Stimulated activated CD8-positive, alpha-beta memory T cell treated with anti-CD3 and anti-CD28 coated beads, Interleukin-2, amount 100 ng/mL, for 1 hour (primary cell): ENCODE data around the gene MTA3.

Experiments used
- DNase-seq, 2 donors: peaks; one replicate each; pipeline ENCODE4 v3.0.0-alpha.2; 2020; ENCODE audit warnings: low read depth in 2 of 2

Gene MTA3

GRCh38 chr2:42762823-42763804 is 194.7 kb downstream of the MTA3 start:
- DNase-seq, result no peak

- no peak for DNase-seq
These were observed 195.7 kb downstream of the MTA3 start, which contains the start of gene OXER1 for GRCh38 chr2:42764096-42764495. TSS of gene OXER1 (minus strand) at chr2:42764135. CDS start at chr2:42764062, 73 bp downstream.

DNA sequence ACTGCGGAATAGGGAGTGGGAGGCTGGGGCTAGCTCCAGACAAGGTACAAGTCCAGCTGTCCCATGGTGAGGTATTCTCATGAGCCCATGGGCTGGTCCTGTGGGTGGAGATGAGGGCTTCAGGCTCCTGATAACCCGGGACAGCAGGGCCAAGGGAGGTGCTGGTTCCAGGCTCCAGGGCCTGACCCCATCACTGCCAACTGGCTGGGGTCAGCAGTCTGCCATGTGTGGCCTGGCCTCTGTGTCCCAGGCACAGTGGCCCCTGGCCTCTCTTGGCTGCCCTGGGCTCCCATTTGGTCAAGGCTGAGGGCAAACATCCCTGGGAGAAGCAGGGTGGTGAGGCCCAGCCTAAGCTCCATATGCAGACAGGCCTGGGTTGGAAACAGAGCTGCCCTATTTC is 196.5 kb downstream of the MTA3 start:
- DNase-seq, result no peak

DNA sequence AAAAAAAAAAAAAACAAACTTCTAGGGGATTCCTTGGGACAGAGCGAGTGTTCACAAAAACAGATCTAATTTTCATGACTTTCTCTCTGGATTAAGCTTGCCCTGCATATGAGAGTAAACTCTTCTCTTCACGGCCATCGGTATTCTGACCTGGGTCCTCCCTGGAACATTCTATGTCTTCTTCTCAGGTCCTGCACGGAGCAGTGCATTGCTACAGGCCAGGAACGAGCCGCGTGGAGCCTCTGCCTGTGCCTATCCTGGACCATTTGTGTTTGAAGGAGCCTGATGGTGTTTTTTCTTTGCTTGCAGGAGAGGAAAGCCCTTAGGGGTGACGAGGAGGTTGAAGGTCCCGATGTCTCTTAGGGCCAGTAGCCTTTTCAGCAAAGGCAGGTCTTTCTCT is 197.3 kb downstream of the MTA3 start:
- no peak for DNase-seq

DNA sequence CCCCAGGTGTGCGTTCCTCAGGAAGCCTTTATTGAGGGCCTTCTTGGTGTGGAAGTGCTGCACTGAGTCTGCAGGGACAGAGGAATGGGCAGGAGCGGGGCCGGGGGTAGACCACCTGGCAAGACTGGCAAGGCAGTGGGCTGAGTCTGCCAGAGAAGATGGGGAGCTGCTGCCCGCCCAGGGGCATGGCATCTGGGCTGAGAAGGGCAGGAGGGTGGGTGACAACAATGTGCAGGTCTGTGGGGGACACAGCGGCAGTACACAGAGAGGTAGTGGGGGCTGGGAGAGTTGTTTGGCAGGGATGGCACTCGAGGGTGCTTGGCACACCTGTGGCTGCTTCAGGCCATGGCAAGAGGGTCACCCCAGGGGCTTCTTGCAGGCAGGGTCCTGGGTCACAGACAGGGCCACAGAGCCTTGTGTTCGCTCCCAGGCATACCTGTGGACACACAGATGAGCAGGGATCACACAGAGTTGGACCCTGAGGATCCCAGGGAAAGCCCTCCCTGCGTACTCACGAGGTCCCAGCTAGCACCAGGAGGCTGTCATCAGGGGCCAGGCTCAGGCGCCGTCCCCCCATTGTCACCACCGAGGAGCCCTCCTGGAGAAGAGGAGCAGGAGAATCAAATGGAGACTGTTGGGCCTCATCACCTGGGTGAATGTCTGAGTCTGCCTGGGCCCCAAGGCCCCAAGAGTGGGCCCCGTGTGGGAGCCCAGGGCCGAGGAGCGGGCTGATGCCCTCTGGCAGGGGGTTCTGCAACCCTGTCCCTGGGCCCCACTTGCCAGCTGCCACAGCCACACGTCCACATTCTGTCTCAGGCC is 198.9 kb downstream of the MTA3 start:
- DNase-seq, result no peak

DNA sequence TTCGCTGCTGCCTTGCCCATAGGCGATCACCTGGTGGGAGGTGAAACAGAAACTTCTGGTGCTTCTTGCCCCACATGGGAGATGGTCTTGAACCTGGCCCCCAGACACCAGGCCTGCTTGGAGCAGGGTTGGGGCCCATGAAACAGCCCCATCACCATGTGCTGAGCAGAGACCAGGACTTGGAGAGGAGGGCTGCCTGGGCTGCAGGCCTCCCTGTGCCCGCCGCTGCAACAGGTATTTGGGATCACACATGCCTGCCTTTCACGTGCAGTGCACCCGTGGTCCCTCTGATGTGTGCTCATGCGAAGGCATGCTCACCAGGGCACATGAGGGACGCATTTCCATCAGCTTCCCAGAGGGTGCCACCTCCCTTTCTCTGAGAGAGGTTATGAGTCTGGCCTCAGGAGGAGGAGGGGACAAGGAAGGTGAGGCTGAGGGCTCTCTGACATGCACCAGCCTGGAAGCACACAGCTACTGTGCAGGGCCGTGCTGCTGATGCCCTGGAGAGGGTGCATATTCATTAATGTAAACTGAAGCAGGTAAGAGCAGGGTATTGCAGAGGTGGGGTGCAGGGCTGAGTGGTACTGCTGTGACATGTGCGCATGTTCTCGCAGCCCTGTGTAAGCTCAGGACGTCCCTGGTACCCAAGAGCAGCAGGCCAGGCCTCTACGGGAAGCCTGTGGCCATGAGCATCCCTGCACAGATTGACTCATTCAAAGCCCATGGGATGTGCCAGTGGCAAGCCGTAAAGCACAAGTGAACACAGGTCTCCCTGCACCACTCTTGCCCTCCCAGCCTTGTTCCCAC is 199.7 kb downstream of the MTA3 start:
- DNase-seq, result no peak

DNA sequence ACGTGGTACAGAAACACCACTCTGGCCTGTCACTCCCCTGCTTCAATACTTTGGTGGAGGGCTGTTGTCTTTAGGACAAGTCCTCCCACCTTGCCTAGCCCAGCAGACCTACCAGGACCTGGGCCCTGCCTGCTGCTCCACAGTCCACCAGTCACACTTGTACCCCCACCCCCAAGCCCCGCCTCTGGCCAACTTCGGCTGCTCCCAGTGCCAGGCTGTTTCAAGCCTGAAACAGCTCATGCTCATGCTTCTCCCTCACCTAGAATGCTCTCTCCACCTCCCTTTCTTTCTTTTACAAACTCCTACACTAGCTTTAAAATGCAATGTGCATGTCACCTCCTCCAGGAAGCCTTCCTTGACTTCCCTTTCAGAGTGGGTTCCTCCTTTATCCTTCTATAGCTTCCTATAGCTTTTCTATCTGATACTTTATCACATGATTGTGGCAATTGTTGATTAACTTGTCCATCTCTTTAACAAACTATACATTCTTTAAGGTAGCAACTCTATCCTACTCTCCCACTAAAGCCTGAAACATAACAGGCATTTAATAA is 200.3 kb downstream of the MTA3 start:
- no peak for DNase-seq

- DNase-seq, result no peak
These were observed 201.3 kb downstream of the MTA3 start for GRCh38 chr2:42769583-42770287.

DNA sequence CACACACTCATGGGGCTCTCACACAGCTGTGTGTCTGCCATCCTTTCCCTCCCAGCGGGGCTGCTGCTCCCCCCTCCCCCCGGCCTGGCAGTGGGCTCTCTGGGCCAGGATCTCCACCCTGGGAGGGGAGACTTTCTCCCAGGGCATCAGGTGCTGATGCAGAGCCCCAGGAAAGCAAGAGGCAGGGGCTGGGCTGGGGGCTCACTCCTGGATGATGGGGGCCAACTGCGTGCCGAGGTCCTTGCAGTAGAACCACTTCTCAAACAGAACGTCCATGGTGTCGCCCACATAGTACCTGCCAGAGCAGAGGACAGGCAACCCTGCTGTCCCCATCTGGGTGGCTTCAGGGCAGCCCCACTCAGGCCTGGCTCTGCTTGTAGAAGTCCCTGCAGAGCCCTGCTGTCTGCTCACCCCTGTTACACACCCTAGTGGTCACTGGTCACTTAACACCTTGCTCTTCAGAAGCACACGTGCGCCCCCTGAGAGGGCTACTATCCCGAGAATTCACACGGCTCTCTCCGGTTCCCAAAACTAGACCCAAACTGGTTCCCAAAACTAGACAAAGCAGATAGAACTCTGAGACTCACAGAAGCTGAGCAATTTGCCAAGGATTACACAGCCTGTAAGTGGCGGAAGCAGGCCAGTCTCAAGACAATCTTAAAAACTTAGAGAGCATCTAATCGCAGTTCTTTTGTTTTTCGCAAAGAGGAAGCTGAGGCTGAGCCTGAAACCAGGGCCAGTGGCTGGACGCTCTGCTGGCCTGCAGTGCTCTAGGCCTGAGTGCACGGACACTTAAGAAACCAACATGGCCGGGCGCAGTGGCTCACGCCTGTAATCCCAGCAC is 202.1 kb downstream of the MTA3 start:
- no peak for DNase-seq

- DNase-seq, result no peak
These were observed 203.2 kb downstream of the MTA3 start for GRCh38 chr2:42771546-42772153.

DNA sequence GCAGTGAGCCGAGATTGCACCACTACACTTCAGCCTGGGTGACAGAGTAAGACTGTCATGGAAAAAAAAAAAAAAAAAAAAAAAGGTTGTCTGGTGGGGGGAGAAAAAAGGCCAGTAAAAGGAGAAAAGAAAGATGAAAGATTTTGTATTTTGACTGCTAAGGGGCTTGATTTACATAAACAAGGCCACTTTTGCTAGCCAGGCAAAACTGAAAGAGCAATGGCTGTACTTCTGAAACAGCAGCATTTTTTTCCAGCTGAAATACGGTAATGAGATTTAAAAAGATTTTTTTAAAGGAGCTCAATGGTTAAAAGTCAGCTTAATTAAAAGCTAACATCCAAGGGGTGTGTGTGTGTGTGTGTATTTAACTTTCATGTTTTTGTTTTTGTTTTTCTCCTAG is 206.8 kb downstream of the MTA3 start:
- DNase-seq, result no peak

- no peak for DNase-seq
These were observed 207.4 kb downstream of the MTA3 start for GRCh38 chr2:42775810-42776209.

DNA sequence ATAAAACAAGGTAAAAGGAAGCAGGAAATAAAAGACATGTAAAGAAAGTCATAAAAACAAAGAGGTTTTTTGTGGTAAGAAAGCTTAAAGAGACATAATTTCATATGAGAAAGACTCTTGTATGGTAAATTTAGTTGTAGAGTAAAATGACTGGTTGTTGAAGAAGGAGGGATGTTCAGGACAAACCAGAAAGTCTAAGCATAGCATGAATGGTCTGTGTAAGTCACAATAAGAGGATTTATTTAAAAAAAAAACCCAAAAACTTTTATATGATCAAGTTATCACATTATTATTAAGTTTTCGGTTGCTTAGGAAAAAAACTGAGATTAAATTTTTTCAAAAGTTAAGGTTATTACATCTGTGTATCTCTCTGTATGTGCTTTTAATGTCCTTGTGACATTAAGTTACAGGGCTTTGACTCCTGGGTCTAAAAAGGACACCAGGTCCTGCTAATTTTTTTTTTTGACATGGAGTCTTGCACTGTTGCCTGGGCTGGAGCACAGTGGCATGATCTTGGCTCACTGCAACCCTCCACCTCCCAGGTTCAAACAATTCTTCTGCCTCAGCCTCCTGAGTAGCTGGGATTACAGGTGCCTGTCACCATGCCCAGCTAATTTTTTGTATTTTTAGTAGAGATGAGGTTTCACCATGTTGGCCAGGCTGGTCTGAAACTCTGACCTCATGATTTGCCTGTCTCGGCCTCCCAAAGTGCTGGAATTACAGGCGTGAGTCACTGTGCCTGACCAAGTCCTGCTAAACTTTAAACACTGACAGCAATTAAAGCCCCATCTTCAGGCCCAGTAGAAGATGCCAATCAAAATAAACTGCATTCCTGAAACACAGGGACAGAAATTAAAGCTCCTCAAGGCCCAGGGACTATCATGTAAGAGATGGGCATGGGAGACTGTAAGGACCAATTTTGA is 209.7 kb downstream of the MTA3 start:
- DNase-seq, result no peak

GRCh38 chr2:42781181-42781580 is 212.7 kb downstream of the MTA3 start:
- no peak for DNase-seq

GRCh38 chr2:42783511-42783910 is 215.1 kb downstream of the MTA3 start:
- DNase-seq, result no peak

DNA sequence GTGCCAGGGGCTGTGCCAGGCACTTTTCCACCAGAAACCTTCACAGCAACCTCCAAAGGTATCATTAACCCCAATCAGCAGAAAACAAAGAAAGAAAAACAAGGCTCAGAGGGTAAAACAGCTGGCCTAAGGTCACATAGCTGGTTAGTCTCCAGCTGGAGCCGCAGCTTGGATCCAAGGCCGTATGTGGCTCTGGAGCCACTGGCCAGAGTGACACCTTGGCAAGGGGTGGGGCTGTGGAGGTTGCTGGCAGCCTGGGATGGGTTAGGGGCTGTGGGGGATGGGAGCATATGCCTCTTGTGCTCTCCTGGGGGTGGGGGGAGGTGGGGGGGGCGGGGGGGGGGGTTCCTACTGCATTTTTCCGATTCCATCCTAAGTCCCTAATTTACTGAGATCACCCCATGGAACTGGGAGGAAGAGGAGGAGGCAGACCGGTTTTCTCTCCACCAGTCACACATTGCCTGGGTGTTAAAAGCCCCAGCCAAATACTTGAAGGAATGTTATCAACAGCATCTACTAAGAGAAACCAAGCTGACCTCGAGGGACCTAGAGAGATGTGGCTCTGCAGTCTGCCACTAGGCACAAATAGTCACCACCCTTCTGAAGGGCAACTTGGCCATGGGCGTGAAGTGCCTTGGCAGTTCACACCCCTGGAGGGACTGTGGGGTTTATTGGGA is 215.9 kb downstream of the MTA3 start:
- no peak for DNase-seq

GRCh38 chr2:42786561-42787345 is 218.3 kb downstream of the MTA3 start:
- DNase-seq, result no peak
